Measurements from ENCODE around the gene COQ5.

Gene COQ5

DNA sequence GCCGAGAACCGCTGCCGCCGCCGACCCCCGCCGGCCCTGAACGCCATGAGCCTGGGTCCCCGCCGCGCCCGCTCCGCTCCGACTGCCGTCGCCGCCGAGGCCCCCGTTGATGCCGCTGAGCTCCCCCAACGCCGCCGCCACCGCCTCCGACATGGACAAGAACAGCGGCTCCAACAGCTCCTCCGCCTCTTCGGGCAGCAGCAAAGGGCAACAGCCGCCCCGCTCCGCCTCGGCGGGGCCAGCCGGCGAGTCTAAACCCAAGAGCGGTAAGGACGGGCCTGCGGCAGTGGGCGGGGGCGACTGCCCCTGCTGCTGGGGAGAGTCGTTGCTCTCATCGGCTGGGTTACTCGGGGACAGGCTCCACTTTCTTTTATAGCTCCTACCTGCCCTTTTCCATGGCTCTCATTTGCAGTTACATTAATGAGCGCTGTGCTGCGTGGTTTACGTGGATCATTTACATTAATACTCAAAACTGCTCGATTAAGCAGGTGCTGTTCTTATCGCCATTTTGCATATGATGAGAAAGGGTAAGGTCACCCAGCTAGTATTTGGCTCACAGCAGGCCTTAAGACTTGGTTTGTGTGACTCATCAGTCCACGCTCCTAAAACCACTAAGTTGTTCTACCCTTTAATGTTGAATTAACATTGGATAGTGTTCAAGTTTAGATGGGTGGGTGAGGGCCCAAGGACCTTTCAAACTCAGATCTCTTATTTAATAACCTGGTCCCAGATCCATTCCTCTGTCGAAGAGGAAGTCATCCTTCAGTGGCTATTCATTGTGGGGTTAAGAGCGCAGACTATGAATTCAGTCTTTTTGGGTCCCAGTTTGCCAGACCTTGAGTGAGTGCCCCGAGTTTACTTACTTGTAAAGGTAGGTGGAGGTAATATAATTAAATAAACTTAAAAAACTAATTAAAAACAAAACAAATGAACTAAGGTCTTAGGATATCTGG lies 6.0 kb upstream of the COQ5 start:
- peaks cover 15 to 40% of the 10 kb centered on the region in 2 experiments; a peak in 2 of 3 replicates for H3K36me3 ChIP-seq (ENCODE audit: control insufficient read depth in 2 of 2, insufficient read depth in 1 of 2, low read length in 2 of 2)
- POLR2A ChIA-PET = interaction anchor here (0.6 to 2.0 kb wide), 7 partner anchors 15 to 76 kb away, joined by 3 to 14 read pairs (median 4); partner anchors contain the start of genes DYNLL1, POP5 and SRSF9
- H3K9me3 ChIP-seq (ENCODE audit: control insufficient read depth, insufficient read depth, low read depth, low read length) = no peaks in the 10 kb centered on the region
- CTCF ChIA-PET = interaction anchor here (0.7 to 1.6 kb wide), 3 partner anchors 11 to 67 kb away, joined by 3 read pairs; no protein-coding TSS in a partner anchor
- peaks cover 18% of the 10 kb centered on the region for H3K4me1 ChIP-seq (ENCODE audit: control insufficient read depth, insufficient read depth, low read length)
- H3K4me3 ChIP-seq (ENCODE audit: low read depth, low read length) = peak overlapping the region; percentile 86
- peak overlapping the region; percentile 81 for H3K27ac ChIP-seq (ENCODE audit: extremely low read depth, low read depth, low read length)
- TF ChIP-seq KLF1 (tag by site-specific recombination; IDR thresholded peaks at IDR 0.05) (no peak), WT1 (tag by site-specific recombination; IDR thresholded peaks at IDR 0.05) (no peak), BCL11A (tag by site-specific recombination; IDR thresholded peaks at IDR 0.05; ENCODE audit: low read depth) (no peak), HIC1 (tag by site-specific recombination; IDR thresholded peaks at IDR 0.05) (peak; percentile 37; the same call in 1 of the 2 replicates), ZNF221 (tag by site-specific recombination; IDR thresholded peaks at IDR 0.05; ENCODE audit: borderline replicate concordance) (no peak), GFI1B (tag by site-specific recombination; IDR thresholded peaks at IDR 0.05) (no peak), ZNF211 (tag by site-specific recombination; IDR thresholded peaks at IDR 0.05; ENCODE audit: low read depth) (no peak), ZNF501 (tag by site-specific recombination; IDR thresholded peaks at IDR 0.05) (0 out of 2 replicates have a peak, but pooled peaks have one; percentile 19), ZNF48 (tag by site-specific recombination; IDR thresholded peaks at IDR 0.05) (no peak), ZNF830 (tag by site-specific recombination; IDR thresholded peaks at IDR 0.05; ENCODE audit: low read depth) (no peak), ZNF324 (tag by site-specific recombination; IDR thresholded peaks at IDR 0.05) (no peak), ATF2 (tag by site-specific recombination; IDR thresholded peaks at IDR 0.05; ENCODE audit: low read depth) (no peak), YY2 (tag by site-specific recombination; IDR thresholded peaks at IDR 0.05) (no peak), ZNF837 (tag by site-specific recombination; IDR thresholded peaks at IDR 0.05) (no peak), HOXA7 (CRISPR knock-in tag; IDR thresholded peaks at IDR 0.05; ENCODE audit: borderline replicate concordance) (no peak), ZNF37A (tag by site-specific recombination; IDR thresholded peaks at IDR 0.05) (no peak), ZBTB1 (tag by site-specific recombination; IDR thresholded peaks at IDR 0.05) (no peak), ZNF341 (tag by site-specific recombination; IDR thresholded peaks at IDR 0.05; ENCODE audit: low read depth) (peak; percentile 88), ZBTB8A (tag by site-specific recombination; IDR thresholded peaks at IDR 0.05) (no peak), GLIS1 (tag by site-specific recombination; IDR thresholded peaks at IDR 0.05) (no peak), ZNF19 (tag by site-specific recombination; IDR thresholded peaks at IDR 0.05; ENCODE audit: low read depth) (no peak), ZNF513 (tag by site-specific recombination; IDR thresholded peaks at IDR 0.05) (no peak), ZNF26 (tag by site-specific recombination; IDR thresholded peaks at IDR 0.05) (no peak), ZNF366 (tag by site-specific recombination; conservative IDR thresholded peaks at IDR 0.05) (peak; percentile 65), ZNF701 (tag by site-specific recombination; IDR thresholded peaks at IDR 0.05) (no peak), ZNF529 (tag by site-specific recombination; IDR thresholded peaks at IDR 0.05; ENCODE audit: insufficient replicate concordance) (no peak), ZNF704 (tag by site-specific recombination; IDR thresholded peaks at IDR 0.05) (no peak), KLF10 (tag by site-specific recombination; IDR thresholded peaks at IDR 0.05) (0 out of 2 replicates have a peak, but pooled peaks have one; percentile 12)
- TF ChIP-seq, protein P1, sequence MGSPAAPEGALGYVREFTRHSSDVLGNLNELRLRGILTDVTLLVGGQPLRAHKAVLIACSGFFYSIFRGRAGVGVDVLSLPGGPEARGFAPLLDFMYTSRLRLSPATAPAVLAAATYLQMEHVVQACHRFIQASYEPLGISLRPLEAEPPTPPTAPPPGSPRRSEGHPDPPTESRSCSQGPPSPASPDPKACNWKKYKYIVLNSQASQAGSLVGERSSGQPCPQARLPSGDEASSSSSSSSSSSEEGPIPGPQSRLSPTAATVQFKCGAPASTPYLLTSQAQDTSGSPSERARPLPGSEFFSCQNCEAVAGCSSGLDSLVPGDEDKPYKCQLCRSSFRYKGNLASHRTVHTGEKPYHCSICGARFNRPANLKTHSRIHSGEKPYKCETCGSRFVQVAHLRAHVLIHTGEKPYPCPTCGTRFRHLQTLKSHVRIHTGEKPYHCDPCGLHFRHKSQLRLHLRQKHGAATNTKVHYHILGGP (tag by site-specific recombination; IDR thresholded peaks at IDR 0.05) = no peak
